Ammon's horn (tissue), 1 donor: ENCODE data around the gene SPATA33.

Source experiments
- DNase-seq: peaks from one replicate; pipeline ENCODE4 v3.0.0-alpha.2; 2016; ENCODE audit warnings: low spot score

The SPATA33 gene

GRCh38 chr16:89709716-89710432 is 52.2 kb downstream of the SPATA33 start:
- no peak for DNase-seq

DNA sequence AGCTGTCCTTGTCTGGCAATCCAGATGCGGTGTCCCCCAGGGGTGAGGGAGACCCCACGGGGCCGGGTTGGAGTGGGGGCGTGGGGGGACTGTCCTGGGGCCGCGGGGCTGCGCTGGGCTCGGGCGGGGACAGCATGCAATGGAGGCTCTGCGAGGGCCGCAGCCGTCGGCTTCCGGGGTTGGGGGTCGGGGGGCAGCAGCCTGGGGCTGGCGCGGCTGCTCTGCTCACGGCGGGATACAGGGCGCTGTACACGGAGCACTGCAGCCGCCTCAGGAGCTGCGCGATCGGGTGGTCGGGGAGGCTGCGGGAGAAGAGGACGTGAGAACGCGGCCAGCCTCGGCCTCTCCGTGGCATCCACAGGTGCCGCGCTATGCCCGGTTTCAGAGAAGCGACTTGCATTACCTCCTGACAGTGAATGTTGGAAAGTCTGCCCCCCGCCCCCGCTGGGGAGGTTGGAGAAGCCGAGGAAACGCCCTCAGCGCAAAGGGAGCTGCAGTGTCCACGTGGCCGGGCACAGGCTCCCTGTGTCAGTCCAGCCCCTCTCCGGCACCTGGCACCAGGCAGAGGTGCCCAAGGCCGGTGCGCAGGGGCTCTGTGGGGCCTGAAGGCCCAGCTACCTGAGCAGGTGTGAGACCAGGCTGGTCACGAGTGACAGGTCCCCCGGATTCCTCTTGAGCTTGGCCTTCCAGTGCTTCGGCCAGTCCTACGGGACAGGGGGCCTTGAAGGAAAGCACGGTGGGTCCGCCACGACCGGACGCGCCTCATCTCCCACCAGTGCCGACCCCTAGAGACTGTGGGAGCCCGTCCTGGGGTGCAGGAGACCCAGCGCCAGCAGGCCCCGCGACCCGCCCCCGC is 53.3 kb downstream of the SPATA33 start:
- DNase-seq: no peak

DNA sequence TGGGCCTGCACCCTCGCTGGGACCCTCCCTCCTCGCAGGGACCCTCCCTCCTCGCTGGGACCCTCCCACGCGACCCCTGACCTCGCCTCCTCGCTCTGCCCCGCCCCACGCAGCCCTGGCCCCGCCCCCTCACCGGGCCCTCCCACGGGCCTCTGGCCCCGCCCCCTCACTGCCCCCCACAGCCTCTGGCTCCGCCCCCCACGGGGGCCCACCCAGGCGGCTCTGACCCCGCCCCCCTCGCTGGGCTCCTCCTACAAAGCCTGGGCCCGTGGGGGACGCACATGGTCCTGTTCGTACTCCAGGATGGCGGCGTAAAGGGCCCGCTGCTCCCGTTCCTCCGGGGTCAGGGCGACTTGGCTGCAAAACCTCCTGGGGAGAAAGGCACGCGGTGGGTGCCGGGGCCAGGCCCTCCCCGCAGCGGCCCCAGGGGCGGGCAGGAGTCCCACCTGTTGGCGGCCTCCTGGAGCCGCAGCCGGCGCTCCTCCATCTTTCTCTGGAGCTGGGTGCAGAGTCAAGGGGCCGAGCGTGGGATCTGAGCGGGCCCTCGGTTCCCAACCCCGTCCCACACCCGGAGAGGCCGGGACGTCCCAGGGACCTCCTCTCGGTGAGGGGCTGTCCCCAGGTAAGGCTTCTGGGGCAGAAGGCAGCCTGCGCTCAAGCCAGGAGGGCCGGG is 54.1 kb downstream of the SPATA33 start:
- no peak for DNase-seq

DNA sequence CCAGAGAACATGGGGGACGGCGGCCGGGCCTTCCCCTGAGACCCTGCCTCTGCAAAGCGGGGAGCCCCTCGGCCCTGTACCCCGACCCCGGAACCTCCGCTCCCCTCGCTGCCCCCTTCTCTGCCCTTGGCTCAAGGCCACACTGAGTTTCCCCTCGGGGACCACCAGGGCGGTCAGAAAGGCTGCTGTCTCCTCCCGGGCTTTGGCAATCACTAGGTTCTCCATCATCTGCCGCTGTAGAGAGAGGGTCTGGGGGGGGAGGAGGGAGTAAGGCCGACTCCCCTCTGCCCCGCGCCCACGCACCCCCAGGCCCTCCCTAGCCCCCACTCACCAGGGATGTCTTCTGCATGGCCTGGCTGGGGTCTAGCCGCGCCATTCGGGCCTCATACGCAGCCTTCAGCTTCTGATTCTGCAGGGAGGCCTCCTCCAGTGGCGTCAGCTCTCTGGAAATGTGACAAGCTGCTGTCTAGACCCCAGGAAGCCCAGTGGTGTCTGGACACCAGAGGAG is 54.7 kb downstream of the SPATA33 start:
- DNase-seq: no peak

GRCh38 chr16:89716493-89716892 is 58.9 kb downstream of the SPATA33 start:
- no peak for DNase-seq

GRCh38 chr16:89716916-89717687 is 59.5 kb downstream of the SPATA33 start:
- DNase-seq: no peak

DNA sequence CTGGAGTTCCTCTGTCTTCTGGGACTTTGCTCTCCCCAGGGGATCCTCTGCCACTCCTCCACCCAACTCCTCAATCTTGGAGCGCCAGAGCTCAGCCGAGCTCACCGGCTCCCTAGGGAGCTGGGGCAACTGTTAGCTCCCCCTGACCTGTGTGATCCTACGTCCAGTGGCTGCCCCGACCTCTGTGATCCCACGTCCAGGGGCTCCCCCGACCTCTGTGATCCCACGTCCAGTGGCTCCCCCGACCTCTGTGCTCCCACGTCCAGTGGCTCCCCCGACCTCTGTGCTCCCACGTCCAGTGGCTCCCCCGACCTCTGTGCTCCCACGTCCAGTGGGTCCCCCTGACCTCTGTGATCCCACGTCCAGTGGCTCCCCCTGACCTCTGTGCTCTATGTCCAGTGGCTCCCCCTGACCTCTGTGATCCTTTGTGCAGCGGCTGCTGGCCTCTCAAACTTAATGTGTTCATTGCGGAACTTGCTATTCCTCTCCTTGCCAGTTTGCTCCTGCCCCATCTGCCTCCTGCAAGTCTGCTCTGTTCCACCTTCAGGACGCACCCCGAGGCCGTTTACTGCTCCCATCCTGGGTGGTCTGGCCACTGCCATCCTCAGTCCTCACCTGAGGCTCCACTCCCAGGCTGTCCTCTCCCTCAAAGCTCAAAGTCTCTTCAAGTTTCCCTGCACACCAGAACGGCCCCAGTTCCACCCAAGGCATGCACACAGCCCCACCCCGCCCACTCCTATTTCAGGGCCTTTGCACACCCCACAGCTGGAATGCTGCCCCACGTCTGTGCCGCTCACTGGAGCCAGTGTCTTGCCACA is 60.3 kb downstream of the SPATA33 start:
- no peak for DNase-seq
